Activated CD4-positive, alpha-beta T cell treated with anti-CD3 and anti-CD28 coated beads for 24 hours (primary cell): ENCODE measurements around the gene NRIP2.
"Not testable (repeated sequence)": the region's sequence is repeated elsewhere in the genome, so short reads cannot be mapped to it uniquely, and the experiment has no call there.

Source experiments
- DNase-seq, 2 donors: peaks; one replicate each; pipeline ENCODE4 v3.0.0-alpha.2; 2020; ENCODE audit warnings: low read depth in 2 of 2

Gene NRIP2, protein sequence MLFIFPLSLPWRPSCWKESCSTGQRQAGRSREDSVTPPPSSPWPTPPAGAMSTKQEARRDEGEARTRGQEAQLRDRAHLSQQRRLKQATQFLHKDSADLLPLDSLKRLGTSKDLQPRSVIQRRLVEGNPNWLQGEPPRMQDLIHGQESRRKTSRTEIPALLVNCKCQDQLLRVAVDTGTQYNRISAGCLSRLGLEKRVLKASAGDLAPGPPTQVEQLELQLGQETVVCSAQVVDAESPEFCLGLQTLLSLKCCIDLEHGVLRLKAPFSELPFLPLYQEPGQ

DNA sequence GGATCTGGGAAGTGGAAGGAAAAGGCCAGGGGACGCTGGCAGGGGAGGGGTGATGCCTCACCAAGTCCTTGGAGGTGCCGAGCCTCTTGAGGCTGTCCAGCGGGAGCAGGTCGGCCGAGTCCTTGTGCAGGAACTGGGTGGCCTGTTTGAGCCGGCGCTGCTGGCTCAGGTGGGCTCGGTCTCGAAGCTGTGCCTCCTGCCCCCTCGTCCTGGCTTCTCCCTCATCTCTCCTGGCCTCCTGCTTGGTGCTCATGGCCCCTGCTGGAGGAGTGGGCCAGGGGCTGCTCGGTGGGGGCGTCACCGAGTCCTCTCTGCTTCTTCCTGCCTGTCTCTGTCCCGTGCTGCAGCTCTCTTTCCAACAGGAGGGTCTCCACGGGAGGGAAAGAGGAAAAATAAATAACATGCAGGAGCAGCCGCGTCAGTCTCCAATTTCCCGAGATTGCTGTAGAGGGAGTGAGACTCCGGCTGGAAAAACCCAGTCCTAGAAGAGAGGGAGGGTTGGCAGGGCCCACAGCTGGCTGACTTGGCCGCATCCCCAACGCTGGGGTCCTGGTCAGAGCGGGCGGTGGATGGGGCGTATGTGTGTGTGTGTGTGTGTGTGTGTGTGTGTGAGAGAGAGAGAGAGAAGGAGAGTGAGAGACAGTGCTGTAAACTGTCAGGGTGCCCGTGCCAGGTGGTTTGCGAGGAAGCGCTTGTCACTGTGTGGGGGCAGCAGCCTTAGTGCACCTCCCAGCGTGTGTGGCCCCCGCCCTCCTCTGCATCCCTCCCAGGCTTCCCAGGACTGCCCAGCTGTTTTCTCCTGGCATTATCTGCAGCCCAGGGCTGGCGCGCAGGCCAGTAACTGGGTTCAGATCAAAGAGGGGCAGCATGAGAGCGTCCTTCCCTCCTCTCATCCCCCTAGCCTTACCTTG, at the start of gene NRIP2:
TSS of gene NRIP2 (minus strand) at position 455 of the 911 bp plus-strand sequence. CDS start at position 403, 52 bp downstream.
- no peak for DNase-seq

DNA sequence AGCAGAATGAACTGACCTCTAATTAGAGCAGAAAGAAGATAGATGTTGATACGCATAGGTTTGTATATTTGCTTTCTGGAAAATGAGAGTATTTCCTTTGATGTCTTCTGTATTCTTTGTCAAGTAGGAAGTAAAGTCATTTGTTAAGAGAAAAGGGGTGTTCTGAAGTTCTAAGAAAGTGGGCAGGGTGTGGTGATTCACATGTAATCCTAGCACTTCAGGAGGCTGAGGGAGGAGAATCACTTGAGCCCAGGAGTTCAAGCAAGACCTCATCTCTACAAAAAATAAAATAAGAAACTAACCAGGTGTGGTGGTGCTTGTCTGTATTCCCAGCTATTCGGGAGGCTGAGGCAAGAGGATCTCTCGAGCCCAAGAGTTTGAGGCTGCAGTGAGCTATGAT, 45.0 kb upstream of the NRIP2 start:
- DNase-seq = no peak

DNA sequence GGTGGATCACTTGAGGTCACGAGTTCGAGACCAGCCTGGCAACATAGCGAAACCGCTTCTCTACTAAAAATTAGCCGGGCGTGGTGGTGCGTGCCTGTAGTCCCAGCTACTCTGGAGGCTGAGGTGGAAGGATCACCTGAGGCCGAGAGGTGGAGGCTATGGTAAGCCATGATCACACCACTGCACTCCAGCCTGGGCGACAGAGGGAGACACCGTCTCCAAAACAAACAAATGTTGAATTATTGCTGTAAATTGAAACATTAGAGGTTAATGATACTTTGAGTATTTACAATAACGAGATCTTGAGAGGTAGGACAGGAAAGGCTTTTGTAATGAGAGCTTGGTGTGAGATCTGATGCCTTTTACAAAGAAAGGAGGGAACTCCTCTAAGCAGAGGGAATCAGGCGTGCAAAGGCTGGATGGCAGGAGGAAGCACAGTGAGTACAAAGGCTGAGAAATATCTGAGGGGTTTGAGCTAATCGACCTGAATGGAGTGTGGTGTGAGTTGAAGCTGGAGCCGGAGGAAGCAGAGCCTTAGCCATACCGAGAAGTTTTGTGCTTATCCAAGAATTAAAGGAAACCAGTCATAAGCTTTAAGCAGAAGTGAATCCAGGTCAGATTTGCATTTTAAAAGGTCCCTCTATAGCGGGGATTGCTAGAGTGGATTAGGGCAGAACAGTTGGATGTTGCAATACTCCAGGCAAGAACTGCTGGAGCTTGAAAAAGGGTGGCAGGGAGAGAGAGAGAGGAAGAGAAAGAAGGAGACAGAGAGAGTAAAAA, 43.3 kb upstream of the NRIP2 start:
- no peak for DNase-seq

DNA sequence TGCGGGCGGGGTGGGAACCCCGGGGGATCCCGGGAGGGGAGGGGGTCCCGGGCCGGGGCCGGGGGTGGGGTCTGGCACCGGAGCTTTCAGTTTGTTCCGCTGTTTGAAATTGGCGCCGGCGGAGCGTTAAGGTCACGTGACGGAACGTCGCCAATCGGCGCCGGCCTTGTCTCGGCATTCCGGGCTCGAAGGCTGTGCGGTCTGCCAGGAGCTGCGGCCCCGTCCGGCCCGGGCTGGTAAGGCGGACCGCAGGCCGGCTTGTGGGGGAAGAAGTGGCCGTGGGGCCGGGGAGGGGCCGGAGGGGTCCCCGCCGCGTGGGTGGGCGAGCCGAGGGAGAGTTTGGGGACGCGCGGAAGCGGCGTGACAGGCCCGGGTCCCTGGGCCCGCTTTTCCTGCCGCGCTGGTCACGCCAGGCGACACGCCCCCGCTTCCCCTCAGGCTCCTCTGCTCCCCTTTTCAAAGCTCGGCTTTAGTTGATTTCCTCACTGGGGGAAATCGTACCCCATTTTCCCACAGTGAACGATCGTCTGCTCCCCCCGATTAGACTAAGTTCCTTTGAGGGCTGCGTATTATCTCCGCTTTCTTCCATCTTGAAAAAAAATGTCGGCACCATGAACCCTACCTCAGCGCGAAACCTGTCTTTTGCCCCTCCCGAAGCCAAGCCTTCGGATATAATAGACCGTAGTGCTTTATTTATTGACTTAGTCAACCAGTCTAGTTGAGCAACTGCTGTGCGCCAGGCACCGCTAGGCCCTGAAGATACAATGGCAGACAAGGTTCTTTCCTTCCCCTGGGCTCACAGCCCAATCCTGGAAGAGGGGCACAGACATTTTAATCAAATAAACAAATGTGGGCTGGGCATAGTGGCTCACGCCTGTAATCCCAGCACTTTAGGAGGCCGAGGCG, 42.5 kb upstream of the NRIP2 start, which contains the start of the genes FOXM1 and RHNO1:
TSS of gene FOXM1 (minus strand) at position 128 of the 906 bp plus-strand sequence. CDS start 2,696 bp downstream, outside the sequence.
TSS of gene RHNO1 (plus strand) at position 177 of the 906 bp plus-strand sequence. CDS start 8,144 bp downstream, outside the sequence.
- DNase-seq = peak; percentile 75 to 81

DNA sequence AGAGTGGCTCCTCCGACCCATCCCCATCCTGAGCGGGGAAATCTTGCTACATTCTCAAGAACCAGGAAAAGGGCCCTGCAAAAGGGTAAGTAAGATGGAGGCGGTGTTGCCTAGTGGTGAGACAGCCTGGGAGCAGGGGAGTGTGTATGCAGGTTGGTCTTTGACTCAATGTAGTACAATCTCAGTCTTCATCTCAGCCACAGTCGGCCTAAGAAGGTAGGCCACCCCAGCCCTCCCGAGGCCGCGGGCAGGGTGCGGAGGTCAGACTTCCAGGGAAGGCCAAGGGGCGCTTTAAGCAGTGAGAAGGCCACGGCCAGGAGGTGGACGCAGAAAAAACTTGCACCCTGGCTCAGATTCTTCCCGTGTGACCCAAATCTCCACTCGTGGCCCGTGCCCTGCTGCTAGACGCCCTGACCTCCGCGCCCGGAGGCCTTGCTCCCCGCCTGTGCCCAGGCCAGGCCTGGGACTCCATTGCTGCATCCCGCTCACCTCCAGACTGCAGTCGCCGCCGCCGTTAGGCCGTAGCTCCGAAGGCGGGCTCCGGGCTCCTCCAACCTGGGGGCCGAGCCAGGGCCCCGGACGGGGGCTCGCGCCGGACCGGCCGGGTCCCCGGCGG, 41.7 kb upstream of the NRIP2 start:
- no peak for DNase-seq

DNA sequence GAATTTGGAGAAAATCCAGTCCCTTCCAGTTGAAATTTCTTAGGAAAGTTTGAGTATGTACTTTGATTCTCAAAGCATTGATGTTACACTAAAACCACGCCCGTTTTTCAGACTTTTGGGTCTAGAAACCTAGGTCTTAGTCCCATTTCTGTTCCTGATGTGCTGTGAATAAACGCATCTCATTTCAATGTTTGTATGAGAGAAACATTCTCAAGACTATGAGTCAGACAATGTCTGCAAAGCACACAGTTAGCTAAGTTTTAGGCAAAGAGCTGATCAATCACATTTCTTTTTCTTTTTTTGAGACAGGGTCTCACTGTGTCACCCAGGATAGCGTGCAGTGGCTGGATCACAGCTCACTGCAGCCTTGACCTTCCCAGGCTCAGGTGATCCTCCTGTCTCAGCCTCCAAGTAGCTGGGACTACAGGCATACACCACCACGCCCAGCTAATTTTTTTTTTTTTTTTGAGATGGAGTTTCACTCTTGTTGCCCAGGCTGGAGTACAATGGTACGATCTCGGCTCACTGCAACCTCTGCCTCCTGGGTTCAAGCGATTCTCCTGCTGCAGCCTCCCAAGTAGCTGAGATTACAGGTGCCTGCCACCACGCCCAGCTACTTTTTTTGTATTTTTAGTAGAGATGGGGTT, 34.3 kb upstream of the NRIP2 start:
- DNase-seq = not testable (repeated sequence)

DNA sequence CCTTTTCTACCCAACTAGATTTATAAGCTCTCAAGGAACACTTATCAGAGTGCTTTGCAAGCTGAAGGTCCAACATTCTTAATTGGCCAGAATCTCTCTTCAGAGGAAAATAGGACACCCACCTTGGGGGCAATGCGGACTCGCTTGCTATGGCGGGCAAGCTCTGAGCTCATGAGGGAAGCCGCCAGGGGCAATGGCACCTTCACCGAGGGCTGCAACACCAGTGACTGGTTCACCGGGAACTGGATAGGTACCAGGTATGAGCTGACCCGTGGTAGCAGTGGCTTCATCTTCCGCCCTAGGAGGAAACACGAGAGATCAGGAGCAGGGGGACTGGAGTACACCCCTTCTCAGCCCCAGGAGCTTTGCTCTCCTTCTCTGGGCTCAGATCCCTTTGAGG, 29.4 kb upstream of the NRIP2 start:
- no peak for DNase-seq

DNA sequence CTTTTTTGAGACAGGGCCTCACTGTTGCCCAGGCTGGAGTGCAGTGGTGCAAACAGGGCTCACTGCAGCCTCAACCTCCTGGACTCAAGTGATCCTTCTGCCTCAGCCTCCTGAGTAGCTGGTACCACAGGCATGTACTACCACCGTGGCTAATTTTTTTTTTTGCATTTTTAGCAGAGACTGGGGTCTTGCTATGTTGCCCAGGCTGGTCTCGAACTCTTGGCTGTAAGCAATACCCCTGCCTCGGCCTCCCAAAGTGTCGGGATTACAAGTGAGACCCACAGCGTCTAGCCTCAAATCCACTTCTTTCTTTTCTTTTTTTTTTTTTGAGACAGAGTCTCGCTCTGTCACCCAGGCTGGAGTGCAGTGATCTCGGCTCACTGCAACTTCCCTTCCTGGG, 28.6 kb upstream of the NRIP2 start:
- not testable (repeated sequence) for DNase-seq

DNA sequence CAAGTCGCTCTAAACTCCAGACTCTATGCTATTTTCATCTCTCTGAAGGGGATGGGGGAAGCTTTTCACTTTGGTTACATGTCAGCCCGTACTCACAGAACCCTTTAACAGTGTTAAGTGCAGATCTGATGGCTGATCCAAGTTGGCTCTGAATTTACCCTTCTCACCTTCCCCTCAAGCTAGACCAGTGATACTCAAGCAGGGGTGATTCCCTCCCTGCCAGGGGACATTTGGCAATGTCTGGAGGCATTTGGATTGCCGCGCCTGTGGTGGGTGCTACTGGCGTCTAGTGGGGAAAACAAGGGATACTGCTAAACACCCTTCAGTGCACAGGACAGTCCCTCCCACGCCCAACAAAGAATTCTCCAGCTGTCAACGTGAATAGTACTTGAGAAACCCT, 28.0 kb upstream of the NRIP2 start:
- no peak for DNase-seq

DNA sequence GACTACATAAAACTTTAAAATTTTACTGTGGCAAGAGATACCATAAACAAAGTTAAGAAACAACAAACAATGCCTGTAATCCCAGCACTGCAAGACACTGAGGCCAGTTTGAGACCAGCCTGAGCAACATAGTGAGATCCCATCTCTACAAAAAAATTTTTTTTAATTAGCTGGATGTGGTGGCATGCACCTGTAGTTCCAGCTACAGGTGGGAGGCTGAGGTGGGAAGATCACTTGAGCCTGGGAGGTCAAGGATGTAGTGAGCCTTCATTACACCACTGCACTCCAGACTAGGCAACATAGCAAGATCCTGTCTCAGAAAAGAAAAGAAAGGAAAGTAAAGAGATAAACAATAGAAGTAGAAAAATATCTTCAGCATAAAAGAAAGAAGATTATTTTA, 25.3 kb upstream of the NRIP2 start:
- DNase-seq = no peak

DNA sequence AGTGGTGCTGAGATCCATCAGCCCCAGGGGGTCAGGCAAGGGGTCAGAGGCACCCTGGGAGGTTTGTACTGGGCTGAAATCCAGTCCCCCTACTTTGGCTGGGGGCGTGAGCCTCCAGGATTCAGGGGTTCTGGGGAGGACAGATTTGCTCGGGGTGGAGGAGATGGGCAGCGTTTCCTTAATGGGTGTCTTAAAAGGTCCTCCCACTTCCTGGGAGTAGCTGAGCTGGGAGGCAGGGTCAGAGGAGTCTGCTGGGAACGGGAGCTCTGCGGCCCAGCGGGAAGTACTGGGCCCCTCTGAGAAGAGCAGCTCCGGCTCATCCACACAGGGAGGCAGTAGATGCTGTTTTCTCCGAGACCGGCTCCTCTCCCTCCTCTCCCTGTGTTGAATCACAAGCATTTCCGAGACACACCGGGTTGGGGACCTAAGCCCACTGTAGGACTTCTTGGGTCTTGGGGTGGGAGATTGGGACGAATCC, 24.1 kb upstream of the NRIP2 start:
- DNase-seq = no peak

DNA sequence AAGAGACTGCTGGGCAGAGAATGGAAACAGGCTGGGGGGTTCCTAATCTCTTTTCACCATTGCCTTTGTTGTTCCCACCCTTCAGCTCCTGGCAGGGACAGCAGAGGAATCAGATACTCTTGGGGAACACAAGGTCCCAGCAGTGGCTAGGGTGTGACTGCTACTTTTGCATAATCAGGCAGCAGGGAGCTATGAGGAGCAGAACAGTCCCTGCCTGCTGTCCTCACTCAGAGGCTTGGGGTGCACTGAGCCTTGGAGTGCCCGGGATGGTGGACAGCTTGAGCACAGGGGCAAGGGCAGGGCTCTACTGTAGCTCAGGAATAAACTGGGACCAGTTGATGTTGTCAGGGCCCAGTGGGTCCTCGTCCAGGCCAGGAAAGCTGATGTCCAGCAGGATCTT, 23.5 kb upstream of the NRIP2 start:
- no peak for DNase-seq

DNA sequence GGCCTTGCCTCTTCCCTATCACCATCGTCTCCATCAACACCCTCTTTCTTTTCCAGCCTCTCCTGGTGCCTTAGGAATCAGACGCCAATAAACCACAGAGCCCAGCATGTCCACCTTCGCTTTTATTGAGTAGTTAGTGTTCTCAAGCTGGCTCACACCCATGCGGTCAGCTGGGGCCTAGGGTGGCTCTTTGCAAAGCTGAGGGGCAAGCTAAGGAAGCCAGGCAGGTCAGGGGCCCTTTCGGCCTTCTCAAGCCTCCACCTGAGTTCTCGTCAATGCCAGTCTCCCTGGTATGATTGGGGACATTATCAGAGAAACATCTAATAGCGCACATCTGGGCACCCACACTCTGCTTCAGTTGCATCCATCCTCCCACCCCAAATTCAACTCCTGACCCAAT, 22.7 kb upstream of the NRIP2 start:
- DNase-seq = no peak

DNA sequence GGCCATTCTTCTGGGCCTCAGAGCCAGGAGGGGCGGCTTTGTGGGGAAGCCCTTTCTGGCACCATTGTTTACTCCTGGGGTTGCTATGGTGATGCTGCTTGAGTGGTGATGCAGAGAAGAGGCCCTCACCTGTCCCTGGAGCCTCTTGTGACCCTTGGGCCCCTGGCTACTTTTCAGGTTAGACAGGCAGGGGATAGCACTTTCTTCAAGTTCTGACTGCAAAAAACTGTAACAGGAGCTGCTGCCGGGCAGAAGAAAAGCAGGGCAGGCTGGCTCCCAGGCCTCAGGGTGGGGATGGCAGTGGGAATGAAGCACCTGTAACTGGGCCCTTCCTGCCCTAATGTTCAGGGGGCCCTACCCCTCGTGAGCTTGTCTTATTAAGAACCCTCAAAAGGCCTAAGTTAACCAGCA, 22.2 kb upstream of the NRIP2 start, which contains the start of gene TEX52:
TSS of gene TEX52 (minus strand) at position 19 of the 411 bp plus-strand sequence. CDS start at position 6, 13 bp downstream.
- DNase-seq = no peak

DNA sequence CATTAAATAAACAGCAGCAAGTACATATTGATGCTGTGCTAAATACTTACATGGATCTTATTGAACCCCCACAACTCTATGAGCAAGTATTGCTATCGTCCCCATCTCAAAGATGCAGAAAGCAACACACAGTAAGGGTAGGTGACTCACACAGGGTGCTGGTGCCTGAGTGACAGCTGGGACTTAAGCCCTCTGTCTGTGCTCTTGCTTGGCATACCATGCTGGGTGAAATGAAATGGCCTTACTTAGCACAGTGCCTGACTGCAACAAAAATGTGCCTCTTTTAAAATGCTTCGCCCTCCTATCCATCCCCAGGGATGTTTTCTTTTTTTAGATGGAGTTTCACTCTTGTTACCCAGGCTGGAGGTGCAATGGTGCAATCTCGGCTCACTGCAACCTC, 21.2 kb upstream of the NRIP2 start:
- no peak for DNase-seq

DNA sequence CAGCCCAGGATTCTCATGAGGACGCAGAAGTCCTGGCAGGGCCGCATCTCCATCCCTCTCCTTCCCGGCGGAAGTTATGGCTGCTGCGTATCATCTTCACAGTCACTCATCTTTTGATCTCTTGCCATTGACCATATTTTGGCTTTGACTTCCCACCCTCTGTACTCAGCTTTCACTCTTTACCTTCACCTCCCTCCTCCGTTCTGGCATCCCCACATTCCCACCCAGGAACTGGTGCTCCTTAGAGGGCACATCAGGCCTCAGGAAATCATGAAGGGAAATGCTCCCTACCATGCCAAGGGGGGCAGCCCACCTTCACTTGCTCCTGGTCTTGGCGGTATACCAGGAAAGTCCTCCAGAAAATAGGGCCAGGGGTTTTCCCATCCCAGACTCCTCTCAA, 20.7 kb upstream of the NRIP2 start:
- no peak for DNase-seq

DNA sequence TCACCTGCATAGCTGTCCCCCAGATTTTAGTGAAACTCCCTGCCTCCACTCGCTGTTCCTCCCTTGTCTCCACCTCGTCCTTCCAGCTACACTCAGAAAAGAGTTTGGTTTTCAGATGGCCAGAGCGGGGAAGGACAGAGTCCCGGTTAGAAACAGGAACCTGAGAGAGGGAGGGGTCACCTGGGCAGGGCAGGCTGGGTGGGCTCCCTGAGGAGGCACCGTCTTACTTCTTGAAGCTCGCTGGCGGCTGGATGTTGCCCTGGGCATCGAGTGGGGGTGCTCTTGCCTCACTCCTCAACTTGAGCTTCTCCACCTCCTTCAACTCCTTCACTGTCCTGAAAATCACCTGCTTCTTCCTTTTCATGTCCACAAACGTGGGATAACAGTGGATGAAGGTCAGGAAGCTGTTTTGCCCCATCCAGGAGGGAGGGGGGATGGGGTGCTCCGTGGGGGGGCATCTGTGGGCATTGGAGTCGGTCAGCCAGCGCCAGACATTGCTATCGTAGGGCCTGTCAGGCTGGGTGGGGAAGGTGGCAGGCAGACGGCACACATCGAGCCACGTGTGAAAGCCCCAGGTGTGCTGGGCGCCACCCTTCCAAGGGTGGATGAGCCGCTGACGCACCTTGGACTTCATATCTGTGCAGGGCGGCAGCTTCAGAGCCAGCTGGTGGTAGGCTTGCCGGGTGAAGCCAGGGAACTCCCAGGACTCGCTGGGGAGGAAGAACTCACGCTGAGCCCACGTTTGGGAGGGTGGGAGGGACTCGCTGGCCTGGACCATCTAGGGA, 20.0 kb upstream of the NRIP2 start:
- DNase-seq = no peak

DNA sequence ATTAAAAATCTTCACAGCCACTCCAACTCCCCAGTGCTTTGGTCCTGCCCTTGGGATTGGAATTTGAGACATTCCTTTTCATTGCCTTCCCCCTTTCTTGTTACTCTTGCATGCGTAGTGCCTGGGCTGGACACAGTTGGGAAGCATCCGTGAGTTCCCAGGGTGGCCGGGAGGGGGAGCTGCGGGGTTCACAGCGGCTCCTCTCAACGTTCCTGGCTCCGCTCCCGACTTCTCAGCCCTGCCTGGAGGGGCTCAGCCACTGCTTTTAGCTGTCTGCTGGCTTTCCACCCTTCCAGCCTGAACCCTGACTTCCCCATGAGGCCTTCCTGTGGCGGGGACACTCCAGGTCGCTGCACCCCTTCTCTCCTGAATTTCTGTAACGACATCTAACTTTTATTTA, 18.8 kb upstream of the NRIP2 start:
- DNase-seq = peak; percentile 35 to 56

DNA sequence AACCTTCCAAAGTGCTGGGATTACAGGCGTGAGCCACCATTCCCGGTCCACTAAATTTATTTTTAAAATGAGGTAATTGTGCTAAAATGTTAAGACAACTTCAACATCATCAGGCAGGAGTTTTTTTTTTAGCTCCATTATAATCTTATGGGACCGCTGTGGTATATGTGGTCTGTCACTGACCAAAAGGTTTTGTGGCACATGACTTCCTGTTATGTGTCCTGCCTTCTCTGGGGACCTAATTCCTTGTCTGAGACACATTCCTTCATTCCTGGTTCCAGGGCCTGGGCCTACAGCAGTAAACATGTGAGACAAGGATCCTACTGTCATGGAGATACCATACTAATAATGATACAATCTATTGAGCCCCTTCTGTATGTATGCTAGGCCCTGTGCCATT, 17.1 kb upstream of the NRIP2 start:
- no peak for DNase-seq
